Ectodermal cell (in vitro differentiated cells): ENCODE results near the gene ATP6V1F.

Experiments
- H3K27ac ChIP-seq: 2 replicates; pipeline ENCODE4 v1.7.0; 2013; ENCODE audit warnings: mild to moderate bottlenecking, low read depth, low read length; ENCODE audit not compliant: insufficient read depth, poor library complexity, severe bottlenecking
- H3K27me3 ChIP-seq: 2 replicates; pipeline ENCODE4 v1.7.0; 2013; ENCODE audit warnings: mild to moderate bottlenecking, low read length; ENCODE audit not compliant: insufficient read depth, control insufficient read depth, poor library complexity, severe bottlenecking
- H3K36me3 ChIP-seq: one replicate; pipeline ENCODE4 v1.7.0; 2013; ENCODE audit warnings: low read length; ENCODE audit not compliant: control insufficient read depth, insufficient read depth
- H3K4me1 ChIP-seq: one replicate; pipeline ENCODE4 v1.7.0; 2013; ENCODE audit warnings: low read length; ENCODE audit not compliant: control insufficient read depth, insufficient read depth
- H3K4me3 ChIP-seq: 2 replicates; pipeline ENCODE4 v1.7.0; 2013; ENCODE audit warnings: low read depth, low read length, control low read depth; ENCODE audit not compliant: insufficient read depth
- H3K9me3 ChIP-seq: 2 replicates; pipeline ENCODE4 v1.7.0; 2013; ENCODE audit warnings: mild to moderate bottlenecking, low read length, moderate library complexity; ENCODE audit not compliant: control insufficient read depth
- WGBS, 2 experiments: methylation state at CpG; one replicate each; pipeline ENCODE4 v1.1.7; 2013; ENCODE audit warnings: missing lambda C conversion rate in 2 of 2; 5-methylcytosine and 5-hydroxymethylcytosine counted together

Gene ATP6V1F

GRCh38 chr7:128876978-128877755 is 14.5 kb downstream of the ATP6V1F start:
- no peak overlapping the region for H3K27ac ChIP-seq
- no peaks in the 10 kb centered on the region for H3K36me3 ChIP-seq
- 94% methylated on average over 32 of the region's 32 CpGs for WGBS, 2 experiments
- no peaks in the 10 kb centered on the region for H3K9me3 ChIP-seq
- H3K4me1 ChIP-seq: no peaks in the 10 kb centered on the region
- no peak overlapping the region for H3K4me3 ChIP-seq
- peaks cover 1% of the 10 kb centered on the region for H3K27me3 ChIP-seq

- no peak overlapping the region for H3K27ac ChIP-seq
- no peaks in the 10 kb centered on the region for H3K4me1 ChIP-seq
- WGBS, 2 experiments: 90 to 92% methylated on average over 4 of the region's 4 CpGs
- H3K9me3 ChIP-seq: no peaks in the 10 kb centered on the region
- H3K27me3 ChIP-seq: no peaks in the 10 kb centered on the region
- no peaks in the 10 kb centered on the region for H3K36me3 ChIP-seq
- no peak overlapping the region for H3K4me3 ChIP-seq
These were observed 15.1 kb downstream of the ATP6V1F start for GRCh38 chr7:128877756-128878120.

- Histone ChIP-seq H3K27ac (no peak overlapping the region), H3K4me3 (no peak overlapping the region), H3K27me3 (no peaks in the 10 kb centered on the region), H3K4me1 (no peaks in the 10 kb centered on the region), H3K36me3 (no peaks in the 10 kb centered on the region), H3K9me3 (no peaks in the 10 kb centered on the region)
- 94% methylated on average over 14 of the region's 14 CpGs for WGBS, 2 experiments
These were observed 15.8 kb downstream of the ATP6V1F start for GRCh38 chr7:128878226-128879105.

- H3K9me3 ChIP-seq: no peaks in the 10 kb centered on the region
- H3K4me1 ChIP-seq: peaks cover 7% of the 10 kb centered on the region
- no peak overlapping the region for H3K4me3 ChIP-seq
- no peak overlapping the region for H3K27ac ChIP-seq
- 93 to 94% methylated on average over 19 of the region's 19 CpGs for WGBS, 2 experiments
- no peaks in the 10 kb centered on the region for H3K36me3 ChIP-seq
- H3K27me3 ChIP-seq: no peaks in the 10 kb centered on the region
These were observed 16.8 kb downstream of the ATP6V1F start for GRCh38 chr7:128879461-128879938.

GRCh38 chr7:128879939-128880746 is 17.5 kb downstream of the ATP6V1F start:
- Histone ChIP-seq H3K27ac (no peak overlapping the region), H3K9me3 (no peaks in the 10 kb centered on the region), H3K27me3 (no peaks in the 10 kb centered on the region), H3K36me3 (no peaks in the 10 kb centered on the region), H3K4me3 (no peak overlapping the region), H3K4me1 (peaks cover 8% of the 10 kb centered on the region)
- 63% methylated on average over 31 of the region's 31 CpGs for WGBS, 2 experiments

- WGBS, 2 experiments: 91 to 92% methylated on average over 11 of the region's 11 CpGs
- Histone ChIP-seq H3K4me1 (peaks cover 8% of the 10 kb centered on the region), H3K9me3 (no peaks in the 10 kb centered on the region), H3K4me3 (no peak overlapping the region), H3K36me3 (no peaks in the 10 kb centered on the region), H3K27me3 (no peaks in the 10 kb centered on the region), H3K27ac (no peak overlapping the region)
These were observed 18.3 kb downstream of the ATP6V1F start for GRCh38 chr7:128880791-128881457.

- no peaks in the 10 kb centered on the region for H3K9me3 ChIP-seq
- H3K4me1 ChIP-seq: peaks cover 8% of the 10 kb centered on the region
- WGBS, 2 experiments: 88 to 92% methylated on average over 10 of the region's 10 CpGs
- no peaks in the 10 kb centered on the region for H3K36me3 ChIP-seq
- no peaks in the 10 kb centered on the region for H3K27me3 ChIP-seq
- no peak overlapping the region for H3K27ac ChIP-seq
- no peak overlapping the region for H3K4me3 ChIP-seq
These were observed 18.9 kb downstream of the ATP6V1F start for GRCh38 chr7:128881458-128882125.

GRCh38 chr7:128882134-128882533 is 19.5 kb downstream of the ATP6V1F start:
- Histone ChIP-seq H3K27ac (no peak overlapping the region), H3K36me3 (no peaks in the 10 kb centered on the region), H3K4me3 (no peak overlapping the region), H3K9me3 (no peaks in the 10 kb centered on the region), H3K4me1 (peaks cover 8% of the 10 kb centered on the region), H3K27me3 (no peaks in the 10 kb centered on the region)
- 90 to 92% methylated on average over 8 of the region's 8 CpGs for WGBS, 2 experiments
